Vagina (tissue), 2 donors: ENCODE data around the gene SCN8A. TPM values are rescaled to one million over a fixed set of nuclear protein-coding genes. Genes with fewer than 3 reads are reported as not detected.

Source experiments
- DNase-seq, 2 donors: peaks; one replicate each; pipeline ENCODE4 v3.0.0-alpha.2; 2017; ENCODE audit errors: extremely low spot score in 2 of 2
- H3K27ac ChIP-seq: fragments of 200-600 bp; sonication (generic); one replicate; pipeline ENCODE4 v1.5.1; 2019
- H3K27me3 ChIP-seq: fragments of 200-600 bp; sonication (generic); one replicate; pipeline ENCODE4 v1.5.1; 2019
- H3K36me3 ChIP-seq, 2 donors: fragments of 200-600 bp; sonication (generic); one replicate each; pipeline ENCODE4 v1.5.1; 2017 to 2019
- H3K4me1 ChIP-seq: fragments of 200-600 bp; sonication (generic); one replicate; pipeline ENCODE4 v1.5.1; 2019
- H3K4me3 ChIP-seq, 2 donors: fragments of 200-600 bp; sonication (generic); 1 replicate in 1 of 2; 2 replicates in 1 of 2; pipeline ENCODE4 v1.5.1; 2016 to 2019
- H3K9me3 ChIP-seq: fragments of 200-600 bp; sonication (generic); one replicate; pipeline ENCODE4 v1.5.1; 2019
- CTCF ChIP-seq, 3 experiments: fragments of 450-650 bp in 2 of 3; fragments of 200-600 bp in 1 of 3; sonication (generic) in 1 of 3; IDR thresholded peaks; one replicate each; pipeline ENCODE4 v1.5.1; 2017 to 2019; ENCODE audit warnings: antibody characterized with exemption in 3 of 3, mild to moderate bottlenecking in 2 of 3, moderate library complexity in 2 of 3
- POLR2A ChIP-seq, 2 donors: fragments of 450-650 bp; IDR thresholded peaks; one replicate each; pipeline ENCODE4 v1.6.1; 2017; ENCODE audit warnings: antibody characterized with exemption in 2 of 2, mild to moderate bottlenecking in 2 of 2, moderate library complexity in 2 of 2
- POLR2AphosphoS5 ChIP-seq, 2 donors: sonication (generic); formaldehyde crosslinking; IDR thresholded peaks; one replicate each; pipeline ENCODE4 v1.9.0; 2017; ENCODE audit warnings: antibody characterized with exemption in 2 of 2, mild to moderate bottlenecking in 2 of 2, low read depth in 1 of 2; ENCODE audit not compliant: insufficient read depth in 1 of 2
- intact Hi-C: fragments of 100-400 bp; cut with DNase I; formaldehyde crosslinking; loops from one replicate; pipeline ENCODE4 v1.15.1; 2023
- total RNA-seq: library from RNA; depleted of rRNA; stranded (reverse); fragments of >200 nt; gene quantifications from one replicate; pipeline ENCODE4 v1.2.3, GENCODE V29; 2016

SCN8A gene
- total RNA-seq, 1 donor from 2014 or later = 3.7 TPM

GRCh38 chr12:51653431-51653830 is 62.4 kb downstream of the SCN8A start:
- no peak for DNase-seq
- H3K27me3 ChIP-seq = no peaks in the 10 kb centered on the region

GRCh38 chr12:51661199-51661598 is 70.2 kb downstream of the SCN8A start:
- Histone ChIP-seq H3K27ac (no peak overlapping the region), H3K36me3 (no peaks in the 10 kb centered on the region), H3K9me3 (no peaks in the 10 kb centered on the region), H3K4me1 (no peaks in the 10 kb centered on the region), H3K4me3 (no peak overlapping the region), H3K27me3 (no peaks in the 10 kb centered on the region)
- intact Hi-C loops = no loop called here
- TF ChIP-seq CTCF (IDR thresholded peaks at IDR 0.05) (no peak), POLR2A (IDR thresholded peaks at IDR 0.05) (no peak), POLR2AphosphoS5 (IDR thresholded peaks at IDR 0.05; ENCODE audit: insufficient read depth in 1 of 2, low read depth in 1 of 2) (no peak)
- no peak for DNase-seq

More at GRCh38 chr12:51653431-51653830, 62.4 kb downstream of the SCN8A start:
- no peaks in the 10 kb centered on the region for H3K4me1 ChIP-seq
- H3K4me3 ChIP-seq = no peak overlapping the region
- intact Hi-C loops = no loop called here
- no peak for TF ChIP-seq POLR2AphosphoS5 (IDR thresholded peaks at IDR 0.05; ENCODE audit: insufficient read depth in 1 of 2, low read depth in 1 of 2)
- TF ChIP-seq CTCF (IDR thresholded peaks at IDR 0.05) = no peak
- no peak for TF ChIP-seq POLR2A (IDR thresholded peaks at IDR 0.05)
- H3K9me3 ChIP-seq = no peaks in the 10 kb centered on the region
- no peak overlapping the region for H3K27ac ChIP-seq
- no peaks in the 10 kb centered on the region for H3K36me3 ChIP-seq

- intact Hi-C loops = no loop called here
- TF ChIP-seq POLR2AphosphoS5 (IDR thresholded peaks at IDR 0.05; ENCODE audit: insufficient read depth in 1 of 2, low read depth in 1 of 2) (no peak), POLR2A (IDR thresholded peaks at IDR 0.05) (no peak), CTCF (IDR thresholded peaks at IDR 0.05) (no peak)
- Histone ChIP-seq H3K27me3 (no peaks in the 10 kb centered on the region), H3K9me3 (no peaks in the 10 kb centered on the region), H3K27ac (no peak overlapping the region), H3K4me1 (no peaks in the 10 kb centered on the region), H3K4me3 (no peak overlapping the region), H3K36me3 (no peaks in the 10 kb centered on the region)
- no peak for DNase-seq
These were observed 70.8 kb downstream of the SCN8A start for GRCh38 chr12:51661836-51662235.

- Histone ChIP-seq H3K27ac (no peak overlapping the region), H3K4me1 (no peaks in the 10 kb centered on the region), H3K36me3 (no peaks in the 10 kb centered on the region), H3K4me3 (no peak overlapping the region), H3K9me3 (no peaks in the 10 kb centered on the region), H3K27me3 (no peaks in the 10 kb centered on the region)
- DNase-seq = no peak
- intact Hi-C loops = no loop called here
- no peak for TF ChIP-seq POLR2A (IDR thresholded peaks at IDR 0.05)
- no peak for TF ChIP-seq POLR2AphosphoS5 (IDR thresholded peaks at IDR 0.05; ENCODE audit: insufficient read depth in 1 of 2, low read depth in 1 of 2)
- TF ChIP-seq CTCF (IDR thresholded peaks at IDR 0.05) = no peak
These were observed 71.7 kb downstream of the SCN8A start for GRCh38 chr12:51662728-51663154.

- intact Hi-C loops = no loop called here
- Histone ChIP-seq H3K4me3 (no peak overlapping the region), H3K36me3 (no peaks in the 10 kb centered on the region), H3K4me1 (no peaks in the 10 kb centered on the region), H3K27me3 (no peaks in the 10 kb centered on the region), H3K9me3 (no peaks in the 10 kb centered on the region), H3K27ac (no peak overlapping the region)
- no peak for DNase-seq
- TF ChIP-seq POLR2AphosphoS5 (IDR thresholded peaks at IDR 0.05; ENCODE audit: insufficient read depth in 1 of 2, low read depth in 1 of 2) = no peak
- TF ChIP-seq POLR2A (IDR thresholded peaks at IDR 0.05) = no peak
- TF ChIP-seq CTCF (IDR thresholded peaks at IDR 0.05) = no peak
These were observed 72.4 kb downstream of the SCN8A start for GRCh38 chr12:51663390-51663789.
